ENCODE results near the gene DOCK1. TPM values are rescaled to one million over a fixed set of nuclear protein-coding genes. Genes with fewer than 3 reads are reported as not detected.

Gene DOCK1
- total RNA-seq, 2 donors from 2014 or later = 41.2 to 56.0 TPM

- H3K27me3 ChIP-seq (replicated peaks; ENCODE audit: insufficient read depth) = no peaks in the 10 kb centered on the region
- WGBS = 76% methylated on average over 16 of the region's 16 CpGs
- H3K4me3 ChIP-seq = no peak overlapping the region
- no peak for DNase-seq (ENCODE audit: low spot score)
- H3K9me3 ChIP-seq = no peaks in the 10 kb centered on the region
- no peak for TF ChIP-seq CTCF (IDR thresholded peaks at IDR 0.05)
- intact Hi-C loops (cut with DNase I) = no loop called here
- H3K4me1 ChIP-seq (replicated peaks) = no peaks in the 10 kb centered on the region
- H3K36me3 ChIP-seq = no peaks in the 10 kb centered on the region
- H3K27ac ChIP-seq = no peak overlapping the region
These were observed 497.6 kb downstream of the DOCK1 start for GRCh38 chr10:127402596-127403409.

DNA sequence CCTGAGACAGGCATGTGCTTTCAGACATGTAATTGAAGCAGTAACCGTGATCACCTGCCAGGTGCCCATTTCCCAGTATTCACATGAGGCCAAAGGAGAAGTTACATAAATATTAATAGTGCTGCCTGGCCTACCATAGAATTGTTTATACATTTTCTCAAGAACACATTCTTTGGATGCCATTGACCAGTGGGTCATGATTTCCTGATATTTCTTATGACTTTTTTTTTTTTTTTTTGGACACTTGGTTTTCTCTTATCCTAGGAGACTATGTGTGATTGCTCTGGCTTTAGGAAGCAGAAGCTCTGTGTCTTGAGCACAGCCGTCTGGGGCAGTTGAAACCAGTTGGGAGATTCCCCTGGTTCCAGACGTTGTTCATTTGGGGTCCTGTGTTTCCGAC is 500.0 kb downstream of the DOCK1 start:
- no peak for DNase-seq (ENCODE audit: low spot score)
- H3K4me1 ChIP-seq (replicated peaks) = no peaks in the 10 kb centered on the region
- no peaks in the 10 kb centered on the region for H3K27me3 ChIP-seq (replicated peaks; ENCODE audit: insufficient read depth)
- no peak overlapping the region for H3K4me3 ChIP-seq
- no peaks in the 10 kb centered on the region for H3K36me3 ChIP-seq
- intact Hi-C loops (cut with DNase I) = no loop called here
- no peaks in the 10 kb centered on the region for H3K9me3 ChIP-seq
- 92% methylated on average over 4 of the region's 4 CpGs for WGBS
- TF ChIP-seq POLR2AphosphoS5 (IDR thresholded peaks at IDR 0.05) = no peak
- no peak for TF ChIP-seq CTCF (IDR thresholded peaks at IDR 0.05)
- no peak overlapping the region for H3K27ac ChIP-seq

- TF ChIP-seq CTCF (IDR thresholded peaks at IDR 0.05) = no peak
- TF ChIP-seq POLR2A (IDR thresholded peaks at IDR 0.05) = no peak
- no peak for TF ChIP-seq POLR2AphosphoS5 (IDR thresholded peaks at IDR 0.05)
- WGBS = 91% methylated on average over 12 of the region's 12 CpGs
- H3K4me3 ChIP-seq = no peak overlapping the region
- H3K36me3 ChIP-seq = no peaks in the 10 kb centered on the region
- H3K27me3 ChIP-seq (replicated peaks; ENCODE audit: insufficient read depth) = no peaks in the 10 kb centered on the region
- H3K4me1 ChIP-seq (replicated peaks) = no peaks in the 10 kb centered on the region
- no peaks in the 10 kb centered on the region for H3K9me3 ChIP-seq
- intact Hi-C loops (cut with DNase I) = no loop called here
- no peak overlapping the region for H3K27ac ChIP-seq
- no peak for DNase-seq (ENCODE audit: low spot score)
These were observed 500.9 kb downstream of the DOCK1 start for GRCh38 chr10:127406018-127406550.

DNA sequence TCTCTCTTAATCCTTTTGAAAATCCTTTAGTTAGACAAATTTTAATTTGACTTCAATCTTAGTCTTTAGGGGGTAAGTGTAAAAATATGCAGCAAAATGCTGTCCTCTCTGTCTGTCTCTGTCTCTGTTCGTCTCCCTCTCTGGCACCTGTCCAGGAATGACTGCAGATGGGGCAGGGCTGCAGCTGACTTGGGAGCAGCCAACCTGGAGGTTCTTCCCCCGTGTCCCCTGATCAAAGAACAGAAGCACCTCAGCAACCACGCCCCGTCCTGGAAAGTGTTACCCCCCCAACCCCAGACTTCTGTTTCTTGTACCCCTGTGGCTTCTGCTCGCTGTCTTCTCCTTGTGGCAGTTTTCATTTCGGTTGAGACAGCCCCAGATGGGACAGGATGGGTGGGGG is 502.3 kb downstream of the DOCK1 start:
- Histone ChIP-seq H3K4me3 (no peak overlapping the region), H3K27me3 (replicated peaks; ENCODE audit: insufficient read depth) (no peaks in the 10 kb centered on the region), H3K4me1 (replicated peaks) (no peaks in the 10 kb centered on the region), H3K27ac (no peak overlapping the region), H3K9me3 (no peaks in the 10 kb centered on the region), H3K36me3 (no peaks in the 10 kb centered on the region)
- TF ChIP-seq CTCF (IDR thresholded peaks at IDR 0.05) (no peak), POLR2A (IDR thresholded peaks at IDR 0.05) (no peak), POLR2AphosphoS5 (IDR thresholded peaks at IDR 0.05) (no peak)
- WGBS = 80% methylated on average over 6 of the region's 6 CpGs
- DNase-seq (ENCODE audit: low spot score) = no peak
- intact Hi-C loops (cut with DNase I) = no loop called here

GRCh38 chr10:127408112-127408710 is 503.0 kb downstream of the DOCK1 start:
- H3K4me3 ChIP-seq = no peak overlapping the region
- no peaks in the 10 kb centered on the region for H3K4me1 ChIP-seq (replicated peaks)
- TF ChIP-seq POLR2AphosphoS5 (IDR thresholded peaks at IDR 0.05) = no peak
- TF ChIP-seq CTCF (IDR thresholded peaks at IDR 0.05) = no peak
- no peak for TF ChIP-seq POLR2A (IDR thresholded peaks at IDR 0.05)
- no peaks in the 10 kb centered on the region for H3K9me3 ChIP-seq
- 78% methylated on average over 15 of the region's 15 CpGs for WGBS
- no peaks in the 10 kb centered on the region for H3K36me3 ChIP-seq
- no peaks in the 10 kb centered on the region for H3K27me3 ChIP-seq (replicated peaks; ENCODE audit: insufficient read depth)
- DNase-seq (ENCODE audit: low spot score) = no peak
- intact Hi-C loops (cut with DNase I) = no loop called here
- H3K27ac ChIP-seq = no peak overlapping the region
